BJ (cell line): ENCODE data around the gene PNLDC1. TPM values are rescaled to one million over a fixed set of nuclear protein-coding genes. Genes with fewer than 3 reads are reported as not detected.
"Not testable (repeated sequence)": the region's sequence is repeated elsewhere in the genome, so short reads cannot be mapped to it uniquely, and the experiment has no call there.

Experiments used
- CTCF ChIA-PET: fragments of 350-600 bp; formaldehyde crosslinking; extraction: SDS; loops from one replicate; lab custom pipeline; 2021; ENCODE audit warnings: antibody characterized with exemption, inconsistent platforms; lab: Yijun Ruan, JAX
- POLR2A ChIA-PET: fragments of 300-600 bp; sonication (Branson Sonifier 250); formaldehyde crosslinking; extraction: SDS; loops from one replicate; lab custom pipeline; 2021; ENCODE audit warnings: antibody characterized with exemption; lab: Charles Lee
- DNase-seq: peaks from one replicate; pipeline ENCODE4 v3.0.0-alpha.2; 2011; ENCODE audit warnings: low read depth
- H3K27me3 ChIP-seq: 2 replicates; pipeline ENCODE4 v1.6.0; 2011; ENCODE audit warnings: low read length; ENCODE audit not compliant: control insufficient read depth, insufficient read depth
- H3K36me3 ChIP-seq: 2 replicates; pipeline ENCODE4 v1.5.1; 2011; ENCODE audit warnings: low read length; ENCODE audit not compliant: control insufficient read depth, insufficient read depth
- H3K4me3 ChIP-seq: 2 replicates; pipeline ENCODE4 v1.5.1; 2011; ENCODE audit warnings: low read depth, mild to moderate bottlenecking, control low read depth, low read length
- polyA plus RNA-seq: library from polyadenylated mRNA; depleted of rRNA; stranded (reverse); fragments of >200 nt; gene quantifications from 2 replicates; pipeline ENCODE4 v1.2.3, GENCODE V29; 2011
- TF ChIP-seq, protein P1 (sequence below): IDR thresholded peaks from 2 replicates; pipeline ENCODE4 v1.5.1; 2011; ENCODE audit warnings: low read depth, mild to moderate bottlenecking, control low read depth, inconsistent platforms, low read length, moderate library complexity; ENCODE audit not compliant: insufficient read depth

PNLDC1 gene
- polyA plus RNA-seq, 1 experiment: not detected

DNA sequence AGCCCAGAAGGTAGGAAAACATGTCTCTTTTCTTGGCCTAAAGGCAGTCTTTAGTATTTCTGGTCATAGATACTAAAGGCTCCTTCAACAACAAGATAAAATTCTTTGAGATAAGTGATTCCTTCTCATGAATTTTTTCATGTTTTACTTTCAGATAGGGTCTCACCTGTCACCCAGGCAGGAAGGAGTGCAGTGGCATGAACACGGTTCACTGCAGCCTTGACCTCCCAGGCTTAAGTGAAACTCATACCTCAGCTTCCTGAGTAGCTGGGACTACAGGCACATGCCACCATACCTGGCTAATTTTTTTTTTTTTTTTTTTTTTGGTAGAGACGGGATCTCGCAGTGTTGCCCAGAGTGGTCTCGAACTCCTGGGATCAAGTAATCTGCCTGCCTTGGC is 9.1 kb downstream of the PNLDC1 start:
- POLR2A ChIA-PET: no interaction called here
- DNase-seq: no peak
- CTCF ChIA-PET: no interaction called here
- Histone ChIP-seq H3K36me3 (no peaks in the 10 kb centered on the region), H3K27me3 (no peaks in the 10 kb centered on the region), H3K4me3 (no peak overlapping the region)
- TF ChIP-seq, protein P1, sequence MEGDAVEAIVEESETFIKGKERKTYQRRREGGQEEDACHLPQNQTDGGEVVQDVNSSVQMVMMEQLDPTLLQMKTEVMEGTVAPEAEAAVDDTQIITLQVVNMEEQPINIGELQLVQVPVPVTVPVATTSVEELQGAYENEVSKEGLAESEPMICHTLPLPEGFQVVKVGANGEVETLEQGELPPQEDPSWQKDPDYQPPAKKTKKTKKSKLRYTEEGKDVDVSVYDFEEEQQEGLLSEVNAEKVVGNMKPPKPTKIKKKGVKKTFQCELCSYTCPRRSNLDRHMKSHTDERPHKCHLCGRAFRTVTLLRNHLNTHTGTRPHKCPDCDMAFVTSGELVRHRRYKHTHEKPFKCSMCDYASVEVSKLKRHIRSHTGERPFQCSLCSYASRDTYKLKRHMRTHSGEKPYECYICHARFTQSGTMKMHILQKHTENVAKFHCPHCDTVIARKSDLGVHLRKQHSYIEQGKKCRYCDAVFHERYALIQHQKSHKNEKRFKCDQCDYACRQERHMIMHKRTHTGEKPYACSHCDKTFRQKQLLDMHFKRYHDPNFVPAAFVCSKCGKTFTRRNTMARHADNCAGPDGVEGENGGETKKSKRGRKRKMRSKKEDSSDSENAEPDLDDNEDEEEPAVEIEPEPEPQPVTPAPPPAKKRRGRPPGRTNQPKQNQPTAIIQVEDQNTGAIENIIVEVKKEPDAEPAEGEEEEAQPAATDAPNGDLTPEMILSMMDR: no peak

DNA sequence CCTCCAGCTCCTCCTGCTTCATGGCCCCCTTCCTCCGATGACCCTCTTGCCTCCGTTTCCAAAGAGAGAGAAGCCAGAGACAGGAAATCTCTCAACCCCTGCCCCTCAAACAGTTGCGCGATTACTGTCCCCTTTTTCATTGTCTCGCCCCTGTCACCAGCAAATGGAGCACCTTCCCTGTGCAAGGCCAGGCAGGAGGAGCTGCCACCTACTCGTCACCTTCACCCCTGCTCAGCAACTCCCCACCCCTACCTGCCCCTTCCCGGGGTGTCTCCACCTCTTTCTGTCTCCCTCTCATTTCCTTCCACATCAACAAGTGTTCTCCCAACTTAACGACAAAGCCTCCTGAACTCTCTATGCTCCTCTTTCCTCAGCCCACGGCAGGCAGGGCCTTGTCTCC is 13.7 kb downstream of the PNLDC1 start:
- ChIA-PET CTCF (no interaction called here), POLR2A (no interaction called here)
- no peak for DNase-seq
- H3K27me3 ChIP-seq: peaks cover 3% of the 10 kb centered on the region; the same call in 1 of the 2 replicates
- H3K4me3 ChIP-seq: no peak overlapping the region
- TF ChIP-seq, protein P1: no peak
- no peaks in the 10 kb centered on the region for H3K36me3 ChIP-seq

DNA sequence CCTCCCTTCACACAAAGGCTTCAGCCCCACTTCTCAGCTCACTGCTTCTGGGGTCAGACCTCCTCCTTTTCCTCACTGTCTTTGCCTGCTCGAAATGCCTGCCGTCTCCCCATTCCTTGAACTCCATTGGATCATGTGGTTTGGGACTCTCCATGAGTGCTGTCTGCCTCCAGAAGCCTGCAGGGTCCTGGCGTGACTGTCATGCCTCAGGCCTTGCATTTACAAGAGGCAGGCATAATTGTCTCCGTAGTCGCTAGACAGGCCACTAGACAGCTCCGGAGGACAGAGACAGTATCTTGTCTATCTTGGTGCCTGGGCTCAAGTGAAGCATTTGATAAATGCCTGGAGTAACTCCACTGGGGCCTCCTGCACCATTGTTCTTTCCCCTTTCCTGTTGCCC is 15.3 kb downstream of the PNLDC1 start:
- CTCF ChIA-PET: no interaction called here
- TF ChIP-seq, protein P1: no peak
- POLR2A ChIA-PET: no interaction called here
- no peaks in the 10 kb centered on the region for H3K36me3 ChIP-seq
- no peak for DNase-seq
- H3K27me3 ChIP-seq: peaks cover 6% of the 10 kb centered on the region; the same call in 1 of the 2 replicates
- no peak overlapping the region for H3K4me3 ChIP-seq

DNA sequence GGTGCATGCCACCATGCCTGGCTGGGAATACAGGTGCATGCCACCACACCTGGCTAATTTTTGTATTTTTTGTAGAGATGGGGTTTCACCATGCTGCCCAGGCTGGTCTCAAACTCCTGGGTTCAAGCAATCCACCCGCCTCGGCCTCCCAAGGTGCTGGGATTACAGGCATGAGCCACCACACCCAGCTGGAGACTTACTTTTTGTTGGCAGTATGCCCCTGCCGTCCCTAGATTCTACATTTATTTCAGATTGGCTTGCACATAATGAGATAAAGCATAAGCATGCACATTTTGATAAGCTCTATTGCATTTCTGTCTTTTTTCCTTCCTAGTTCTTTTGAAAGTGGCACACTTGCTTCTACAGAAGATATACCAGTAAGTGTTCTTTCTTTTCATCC is 16.7 kb downstream of the PNLDC1 start:
- H3K27me3 ChIP-seq, CTCF ChIA-PET, DNase-seq, H3K36me3 ChIP-seq, POLR2A ChIA-PET, H3K4me3 ChIP-seq: not testable (repeated sequence)

DNA sequence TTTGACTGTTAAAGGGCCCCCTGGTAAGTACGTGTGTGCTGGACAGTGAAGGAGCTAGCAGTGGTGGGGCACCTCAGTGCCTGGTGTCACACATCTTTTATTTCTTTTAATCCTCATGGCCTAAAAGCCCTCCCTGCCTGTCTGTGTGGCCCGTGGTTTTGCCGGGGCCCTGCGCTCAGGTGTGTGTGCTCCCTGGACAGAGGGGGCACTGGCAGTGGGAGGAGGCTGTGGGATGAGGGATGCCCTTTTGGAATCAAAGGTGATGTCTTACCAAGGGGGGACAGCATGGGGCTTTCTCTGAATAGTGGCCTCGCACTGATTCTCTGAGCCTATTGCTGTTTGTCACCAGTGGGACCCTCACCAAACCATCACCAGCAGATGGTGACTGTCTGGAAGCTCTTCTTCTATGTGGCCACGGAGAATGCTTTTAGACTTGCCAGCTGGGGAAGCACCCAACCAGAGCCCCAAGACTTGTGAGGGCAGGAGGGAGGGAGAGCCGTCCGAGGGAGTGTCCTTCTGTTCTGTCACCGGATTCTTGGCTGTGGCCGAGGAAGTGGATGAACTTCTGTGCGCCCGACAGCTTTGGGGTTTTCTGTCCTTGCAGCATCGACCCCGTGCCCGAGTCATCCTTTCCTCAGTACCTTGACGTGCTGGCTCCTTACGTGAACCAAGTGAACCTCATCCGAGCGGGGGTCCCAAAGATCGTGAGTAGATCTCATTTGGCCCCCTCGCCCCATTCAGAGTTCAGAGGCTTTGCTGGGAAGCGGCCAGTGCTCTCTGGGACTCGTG is 18.1 kb downstream of the PNLDC1 start:
- Histone ChIP-seq H3K36me3 (no peaks in the 10 kb centered on the region), H3K4me3 (no peak overlapping the region), H3K27me3 (peaks cover 8% of the 10 kb centered on the region)
- DNase-seq: no peak
- ChIA-PET CTCF (no interaction called here), POLR2A (no interaction called here)
- TF ChIP-seq, protein P1: no peak

DNA sequence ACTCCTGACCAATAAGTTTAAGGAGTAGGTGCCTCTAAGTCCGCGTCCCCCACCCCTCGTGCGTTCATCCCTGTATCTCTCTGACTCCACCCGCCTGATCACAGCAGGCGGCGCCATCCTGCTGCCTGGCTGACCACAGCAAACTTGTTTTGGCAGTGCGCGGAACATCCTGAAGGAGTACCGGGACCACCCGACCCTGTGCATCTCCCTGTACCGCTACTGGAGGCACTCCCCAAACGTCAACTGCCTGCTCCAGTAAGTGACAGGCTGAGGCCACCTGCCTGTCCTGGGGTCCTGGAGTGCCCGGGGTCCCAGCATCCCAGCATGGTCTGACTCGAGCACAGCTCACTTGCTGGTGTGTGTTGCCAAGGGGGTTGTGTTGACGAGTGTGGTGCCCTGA is 19.0 kb downstream of the PNLDC1 start:
- TF ChIP-seq, protein P1: no peak
- ChIA-PET POLR2A (no interaction called here), CTCF (no interaction called here)
- peaks cover 8% of the 10 kb centered on the region for H3K27me3 ChIP-seq
- no peak for DNase-seq
- no peaks in the 10 kb centered on the region for H3K36me3 ChIP-seq
- no peak overlapping the region for H3K4me3 ChIP-seq
